ENCODE results near the gene RANBP9.

Gene RANBP9

GRCh38 chr6:13711733-13712598, at the start of gene RANBP9:
TSS of gene RANBP9 (minus strand) at chr6:13711835. CDS start at chr6:13711505, 330 bp downstream.
- peak; percentile 62 to 79 for DNase-seq (ENCODE audit: low read depth in 2 of 2, low spot score in 1 of 2)

DNA sequence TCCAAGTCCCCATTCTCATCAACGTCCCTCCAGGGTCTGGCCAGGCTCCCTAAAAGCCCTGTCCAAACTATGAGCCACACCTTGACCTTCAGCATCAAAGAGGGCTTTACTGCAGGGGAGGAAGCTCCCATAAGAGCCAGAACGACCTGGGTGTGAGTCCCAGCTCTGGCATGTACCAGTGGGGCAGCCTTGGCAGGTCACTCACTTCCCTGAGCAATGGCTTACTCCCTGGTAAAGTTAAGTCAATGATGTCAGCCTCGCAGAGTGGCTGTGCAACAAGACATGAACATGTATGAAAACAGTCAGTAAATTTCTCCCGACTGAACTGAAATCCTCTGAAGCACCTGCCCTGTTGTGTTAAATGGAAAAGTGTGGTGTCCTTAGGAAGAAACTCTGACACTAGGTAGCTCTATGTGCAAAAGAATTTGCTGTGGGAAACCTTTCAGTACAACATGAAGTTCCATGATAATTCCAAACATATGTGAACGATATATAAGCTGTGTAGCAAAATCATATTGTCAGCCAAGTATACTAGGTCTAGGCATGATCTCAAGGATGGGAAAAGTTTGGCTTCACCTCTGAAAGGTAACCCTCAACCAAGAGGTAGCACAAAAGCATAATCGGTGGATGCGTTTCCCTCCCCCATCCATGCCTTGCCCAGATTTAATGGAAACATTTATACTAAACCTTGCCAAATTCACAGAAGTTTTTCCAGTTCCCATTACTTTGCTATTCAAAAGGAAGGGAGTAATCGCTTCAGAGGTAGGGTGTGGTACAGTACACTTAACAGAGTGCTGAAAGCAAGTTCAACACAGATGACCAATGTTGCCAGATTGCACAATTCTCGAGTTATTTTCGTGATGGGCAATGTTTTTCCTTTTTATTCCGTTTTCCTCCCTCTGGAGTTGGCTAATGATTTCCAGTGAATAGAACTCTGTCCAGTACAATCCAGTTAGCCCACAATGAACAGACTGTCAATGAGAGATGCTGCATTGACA, 49.0 kb upstream of the RANBP9 start:
- DNase-seq (ENCODE audit: low read depth in 2 of 2, low spot score in 1 of 2): no peak

DNA sequence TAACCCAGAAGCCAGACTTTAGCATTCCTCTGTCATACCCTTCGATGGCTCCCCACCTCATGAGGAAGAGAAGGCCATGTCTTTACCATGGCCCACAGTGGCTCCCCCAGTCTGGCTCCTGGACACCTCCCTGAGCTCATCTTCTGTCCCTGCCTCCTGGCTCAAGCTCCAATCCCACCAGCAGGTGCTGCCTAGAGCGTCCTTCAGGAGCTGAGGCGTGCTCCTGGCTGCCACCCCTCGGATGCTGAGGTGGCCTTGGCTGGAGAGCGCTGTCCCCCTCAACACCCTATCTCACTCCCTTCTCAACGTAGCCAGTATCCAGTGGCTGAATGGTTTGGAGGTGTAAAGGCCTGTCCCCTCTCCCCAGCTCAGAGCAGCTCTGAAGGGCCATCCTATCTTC, 47.4 kb upstream of the RANBP9 start:
- DNase-seq (ENCODE audit: low read depth in 2 of 2, low spot score in 1 of 2): no peak

DNA sequence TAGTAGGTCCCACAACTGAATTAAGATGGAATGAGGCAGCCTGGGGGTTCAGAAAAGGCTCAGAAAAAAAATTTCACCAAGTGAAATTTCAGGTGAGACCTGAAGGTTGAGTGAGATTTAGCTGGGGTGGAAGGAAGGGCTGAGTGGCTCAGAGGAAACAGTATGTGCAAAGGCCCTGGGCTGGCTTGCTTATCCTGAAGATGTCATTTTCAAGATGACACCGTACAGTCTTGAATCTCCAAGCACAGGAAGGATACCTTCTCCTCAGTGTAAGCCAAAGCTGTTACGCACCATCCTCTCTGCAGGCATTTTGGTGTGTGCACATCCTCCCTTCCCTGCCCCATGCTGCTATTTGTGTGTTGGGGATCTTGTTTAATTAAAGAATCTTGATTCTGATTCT, 43.0 kb upstream of the RANBP9 start:
- no peak for DNase-seq (ENCODE audit: low read depth in 2 of 2, low spot score in 1 of 2)

DNA sequence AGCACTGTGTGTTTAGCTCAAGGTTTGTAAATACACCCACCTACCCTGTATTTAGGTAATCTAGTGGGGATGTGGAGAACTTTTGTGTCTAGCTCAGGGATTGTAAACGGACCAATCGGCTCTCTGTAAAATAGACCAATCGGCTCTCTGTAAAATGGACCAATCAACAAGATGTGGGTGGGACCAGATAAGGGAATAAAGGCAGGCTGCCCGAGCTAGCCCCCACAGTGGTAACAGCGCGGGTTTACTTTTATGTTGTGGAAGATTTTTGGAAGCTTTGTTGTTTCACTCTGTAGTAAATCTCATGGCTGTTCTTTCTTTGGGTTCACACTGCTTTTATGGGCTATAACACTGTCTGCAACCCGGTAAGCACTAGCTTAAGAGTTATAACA, 32.1 kb upstream of the RANBP9 start:
- DNase-seq (ENCODE audit: low read depth in 2 of 2, low spot score in 1 of 2): no peak

GRCh38 chr6:13742961-13743735, 31.5 kb upstream of the RANBP9 start:
- DNase-seq (ENCODE audit: low read depth in 2 of 2, low spot score in 1 of 2): no peak

- no peak for DNase-seq (ENCODE audit: low read depth in 2 of 2, low spot score in 1 of 2)
These were observed 29.7 kb upstream of the RANBP9 start for GRCh38 chr6:13741365-13741764.

DNA sequence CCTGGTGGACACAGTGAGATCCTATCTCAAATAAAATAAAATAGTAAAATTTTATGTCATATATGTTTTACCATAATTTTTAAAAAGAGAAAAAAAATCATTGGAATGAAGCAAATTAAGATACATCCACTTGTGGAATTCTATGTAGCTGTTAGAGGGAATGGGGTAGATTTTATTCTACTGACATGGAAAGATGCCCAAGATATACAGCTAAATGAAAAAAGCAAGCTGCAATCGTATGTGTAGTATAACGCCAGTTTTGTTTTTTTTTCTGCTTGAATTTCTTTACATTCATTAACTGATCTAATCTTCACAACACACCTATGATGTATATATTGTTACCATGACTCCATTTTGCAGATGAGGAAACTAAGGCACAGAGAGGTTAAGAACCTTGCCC, 23.4 kb upstream of the RANBP9 start:
- DNase-seq (ENCODE audit: low read depth in 2 of 2, low spot score in 1 of 2): no peak

DNA sequence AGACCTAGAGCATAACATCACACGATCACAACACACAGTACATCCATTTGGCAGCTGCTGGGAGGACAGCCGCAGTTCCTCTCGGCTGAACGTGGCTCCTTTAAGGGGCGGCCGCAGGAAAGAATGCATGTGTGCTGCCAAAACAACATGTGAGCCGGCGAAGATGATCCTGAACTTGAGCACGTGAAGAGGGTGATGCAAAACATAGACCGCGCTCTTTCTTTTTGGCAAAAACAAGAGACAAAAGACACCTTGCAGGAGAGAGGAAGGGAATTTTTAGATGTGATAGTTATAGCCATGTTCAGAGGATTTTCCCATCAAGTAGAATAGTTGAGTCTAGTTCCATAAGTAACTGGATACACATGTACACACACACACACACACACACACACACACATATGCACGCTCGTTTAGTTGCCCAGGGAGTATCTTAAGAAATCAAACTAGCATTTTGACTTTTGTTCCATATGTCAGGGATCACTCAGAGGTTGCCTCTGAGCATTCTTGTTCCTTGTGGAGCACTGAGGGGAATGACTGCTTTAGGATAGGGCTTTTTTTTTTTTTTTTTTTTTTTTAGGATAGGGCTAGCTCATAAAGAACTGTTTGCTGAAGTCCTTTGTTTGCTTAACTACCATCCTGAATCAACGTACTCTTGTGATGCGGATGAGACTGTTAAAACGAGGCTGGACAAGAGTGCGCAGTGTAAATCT, 21.7 kb upstream of the RANBP9 start:
- no peak for DNase-seq (ENCODE audit: low read depth in 2 of 2, low spot score in 1 of 2)

DNA sequence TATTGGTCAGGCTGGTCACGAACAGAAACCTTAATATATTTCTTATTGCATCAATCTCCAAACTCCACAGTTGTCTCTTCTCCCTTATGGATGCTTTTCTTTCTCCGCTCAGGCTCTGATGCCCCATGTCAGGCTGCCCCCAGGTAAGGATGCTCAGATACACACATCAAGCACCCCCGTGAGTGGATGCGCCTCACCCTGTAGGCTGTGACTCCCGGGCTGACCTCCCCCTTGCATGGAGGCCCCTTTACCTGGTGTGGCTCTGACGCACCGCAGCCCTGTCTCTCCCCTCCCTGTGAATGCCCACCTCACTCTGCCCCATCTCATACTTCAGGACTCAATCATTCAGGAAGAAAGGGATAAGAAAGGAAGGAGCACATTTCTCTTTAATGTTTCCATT, 19.1 kb upstream of the RANBP9 start:
- DNase-seq (ENCODE audit: low read depth in 2 of 2, low spot score in 1 of 2): no peak

- DNase-seq (ENCODE audit: low read depth in 2 of 2, low spot score in 1 of 2): no peak
These were observed 18.3 kb upstream of the RANBP9 start for GRCh38 chr6:13729891-13730290.

- peak in 1 of 2 donors; percentile 15 for DNase-seq (ENCODE audit: low read depth in 2 of 2, low spot score in 1 of 2)
These were observed 13.9 kb upstream of the RANBP9 start for GRCh38 chr6:13725570-13725969.

DNA sequence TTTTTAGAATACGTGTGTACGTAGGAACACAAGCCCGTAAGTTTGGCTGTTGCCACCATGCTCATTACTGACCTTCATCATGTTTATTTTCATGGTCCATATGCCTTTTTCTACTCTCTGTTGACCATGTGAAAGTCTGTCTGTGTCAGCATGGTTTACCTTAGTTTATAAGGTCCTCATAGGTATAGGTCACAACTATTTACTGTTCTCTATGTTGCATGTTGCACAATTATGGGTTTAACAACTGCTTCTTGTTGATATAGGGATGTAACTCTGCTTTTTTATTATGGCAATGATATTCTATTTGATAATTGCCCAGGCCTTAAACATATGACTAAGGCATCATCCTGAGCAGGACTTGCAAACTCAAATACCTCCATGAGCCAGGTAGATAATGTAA, 13.4 kb upstream of the RANBP9 start:
- no peak for DNase-seq (ENCODE audit: low read depth in 2 of 2, low spot score in 1 of 2)

DNA sequence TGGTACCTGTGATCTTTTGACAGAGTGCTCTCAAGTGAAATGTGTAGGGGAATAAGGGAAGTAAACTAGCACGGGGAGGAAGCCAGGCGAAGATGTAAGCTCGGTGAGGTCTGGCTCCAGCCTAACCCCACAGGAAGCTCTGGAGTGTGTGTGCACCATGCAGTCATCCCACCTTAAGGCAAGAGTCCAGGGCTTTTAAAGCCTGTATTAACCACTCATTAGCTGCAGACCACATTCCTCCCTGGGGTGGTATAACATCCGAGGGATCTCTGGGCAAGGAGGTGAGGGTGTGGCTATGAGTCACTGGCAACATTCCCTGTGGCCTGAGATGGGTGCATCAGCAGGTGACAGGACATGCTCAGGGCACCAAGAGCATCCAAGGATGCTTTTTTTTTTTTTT, 12.5 kb upstream of the RANBP9 start:
- DNase-seq (ENCODE audit: low read depth in 2 of 2, low spot score in 1 of 2): no peak

DNA sequence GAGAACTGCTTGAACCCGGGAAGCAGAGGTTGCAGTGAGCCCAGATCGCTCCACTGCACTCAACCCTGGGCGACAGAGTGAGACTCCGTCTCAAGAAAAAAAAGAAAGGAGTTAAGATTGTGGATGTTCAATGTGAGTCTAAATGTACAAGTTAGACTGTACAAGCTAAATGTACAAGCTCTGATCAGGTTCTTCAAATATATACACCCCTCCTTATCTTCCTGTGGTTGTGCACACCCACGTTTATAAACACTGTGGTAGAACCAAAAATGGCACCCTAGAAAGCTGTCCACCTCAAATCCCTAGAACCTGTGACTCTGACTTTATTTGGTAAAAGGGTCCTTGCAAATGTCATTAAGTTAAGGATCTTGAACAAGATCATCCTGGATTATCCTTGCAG, 11.2 kb upstream of the RANBP9 start:
- DNase-seq (ENCODE audit: low read depth in 2 of 2, low spot score in 1 of 2): no peak

- DNase-seq (ENCODE audit: low read depth in 2 of 2, low spot score in 1 of 2): no peak
These were observed 6.5 kb upstream of the RANBP9 start for GRCh38 chr6:13718123-13718458.

GRCh38 chr6:13716955-13717295, 5.3 kb upstream of the RANBP9 start:
- DNase-seq (ENCODE audit: low read depth in 2 of 2, low spot score in 1 of 2): no peak

DNA sequence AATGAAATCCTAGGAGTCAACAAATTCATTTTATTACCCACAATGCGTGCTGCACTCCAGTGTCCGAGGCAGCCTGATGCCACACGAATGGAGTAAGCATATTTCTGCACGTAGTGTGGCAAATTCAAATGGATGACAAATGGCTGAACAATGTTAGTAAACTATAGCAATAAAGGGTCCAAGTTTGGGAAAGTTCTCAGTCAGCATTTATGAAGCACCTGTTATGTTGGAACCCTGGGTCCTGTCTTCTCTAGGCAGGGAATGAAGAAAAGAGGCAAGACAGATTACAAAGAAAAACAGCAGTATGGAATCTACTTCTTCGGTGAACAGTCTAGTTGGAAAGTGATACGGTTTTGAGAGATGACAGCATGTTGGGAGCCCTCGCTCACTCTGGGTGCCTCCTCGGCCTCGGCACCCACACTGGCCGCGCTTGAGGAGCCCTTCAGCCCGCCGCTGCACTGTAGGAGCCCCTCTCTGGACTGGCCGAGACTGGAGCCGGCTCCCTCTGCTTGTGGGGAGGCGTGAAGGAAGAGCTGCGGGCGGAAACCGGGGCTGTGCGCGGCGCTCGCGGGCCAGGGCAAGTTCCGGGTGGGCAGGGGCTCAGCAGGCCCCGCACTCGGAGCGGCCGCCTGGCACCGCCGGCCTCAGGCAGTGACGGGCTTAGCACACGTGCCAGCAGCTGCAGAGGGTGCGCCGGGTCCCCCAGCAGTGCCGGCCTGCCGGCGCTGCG, 4.8 kb upstream of the RANBP9 start:
- DNase-seq (ENCODE audit: low read depth in 2 of 2, low spot score in 1 of 2): no peak

GRCh38 chr6:13715444-13715883, 3.8 kb upstream of the RANBP9 start:
- DNase-seq (ENCODE audit: low read depth in 2 of 2, low spot score in 1 of 2): no peak

GRCh38 chr6:13712599-13712898, 914 bp upstream of the RANBP9 start:
- no peak for DNase-seq (ENCODE audit: low read depth in 2 of 2, low spot score in 1 of 2)
